IPS DF 6.9 (cell line): ENCODE results near the gene EFCC1.

Source experiments
- DNase-seq: peaks from one replicate; pipeline ENCODE4 v3.0.0-alpha.2; 2013; ENCODE audit warnings: low read depth, low spot score
- H3K27ac ChIP-seq: one replicate; pipeline ENCODE4 v1.5.1; 2013; ENCODE audit warnings: low read length, control low read depth
- H3K27me3 ChIP-seq: 2 replicates; pipeline ENCODE4 v1.6.1; 2013; ENCODE audit warnings: mild to moderate bottlenecking, low read length; ENCODE audit not compliant: control insufficient read depth, insufficient read depth
- H3K36me3 ChIP-seq: 2 replicates; pipeline ENCODE4 v1.6.1; 2013; ENCODE audit warnings: low read length; ENCODE audit not compliant: control insufficient read depth, insufficient read depth
- H3K4me1 ChIP-seq: 2 replicates; pipeline ENCODE4 v1.6.1; 2013; ENCODE audit warnings: low read length; ENCODE audit not compliant: control insufficient read depth, insufficient read depth
- H3K4me3 ChIP-seq: 2 replicates; pipeline ENCODE4 v1.5.1; 2013; ENCODE audit warnings: mild to moderate bottlenecking, low read length
- H3K9me3 ChIP-seq: 2 replicates; pipeline ENCODE4 v1.6.1; 2013; ENCODE audit warnings: low read length, inconsistent platforms; ENCODE audit not compliant: control insufficient read depth, insufficient read depth
- WGBS: extraction: QIAGEN DNeasy Blood & Tissue Kit; methylation state at CpG from one replicate; pipeline ENCODE4 v1.1.7; 2013; ENCODE audit warnings: mixed read lengths, missing lambda C conversion rate; ENCODE audit not compliant: insufficient read length, insufficient coverage; 5-methylcytosine and 5-hydroxymethylcytosine counted together

The EFCC1 gene

DNA sequence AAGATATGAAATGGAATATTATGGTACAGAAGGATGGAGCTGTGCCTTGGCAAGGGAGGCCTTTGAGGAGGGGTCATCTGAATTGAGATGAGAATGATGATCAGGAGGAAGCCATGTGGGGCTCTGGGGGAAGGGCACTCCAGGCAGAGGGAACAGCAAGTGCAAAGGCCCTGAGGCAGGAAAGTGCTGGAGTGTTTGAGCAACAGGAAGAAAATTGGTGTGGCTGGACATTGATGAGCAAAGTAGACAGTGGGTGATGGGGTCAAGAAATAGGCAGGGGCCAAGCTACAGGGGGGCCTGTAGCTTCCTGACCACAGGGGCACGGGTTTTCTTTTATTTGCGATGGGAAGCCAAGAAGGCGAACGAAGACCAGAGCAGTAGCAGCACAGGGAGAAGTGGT, 56.1 kb downstream of the EFCC1 start:
- no peak overlapping the region for H3K27ac ChIP-seq
- H3K4me1 ChIP-seq, result no peaks in the 10 kb centered on the region
- no peaks in the 10 kb centered on the region for H3K36me3 ChIP-seq
- no peaks in the 10 kb centered on the region for H3K27me3 ChIP-seq
- no peak for DNase-seq
- H3K9me3 ChIP-seq, result no peaks in the 10 kb centered on the region
- H3K4me3 ChIP-seq, result no peak overlapping the region
- WGBS, result no CpG with 5 or more reads among the region's 4 CpGs

DNA sequence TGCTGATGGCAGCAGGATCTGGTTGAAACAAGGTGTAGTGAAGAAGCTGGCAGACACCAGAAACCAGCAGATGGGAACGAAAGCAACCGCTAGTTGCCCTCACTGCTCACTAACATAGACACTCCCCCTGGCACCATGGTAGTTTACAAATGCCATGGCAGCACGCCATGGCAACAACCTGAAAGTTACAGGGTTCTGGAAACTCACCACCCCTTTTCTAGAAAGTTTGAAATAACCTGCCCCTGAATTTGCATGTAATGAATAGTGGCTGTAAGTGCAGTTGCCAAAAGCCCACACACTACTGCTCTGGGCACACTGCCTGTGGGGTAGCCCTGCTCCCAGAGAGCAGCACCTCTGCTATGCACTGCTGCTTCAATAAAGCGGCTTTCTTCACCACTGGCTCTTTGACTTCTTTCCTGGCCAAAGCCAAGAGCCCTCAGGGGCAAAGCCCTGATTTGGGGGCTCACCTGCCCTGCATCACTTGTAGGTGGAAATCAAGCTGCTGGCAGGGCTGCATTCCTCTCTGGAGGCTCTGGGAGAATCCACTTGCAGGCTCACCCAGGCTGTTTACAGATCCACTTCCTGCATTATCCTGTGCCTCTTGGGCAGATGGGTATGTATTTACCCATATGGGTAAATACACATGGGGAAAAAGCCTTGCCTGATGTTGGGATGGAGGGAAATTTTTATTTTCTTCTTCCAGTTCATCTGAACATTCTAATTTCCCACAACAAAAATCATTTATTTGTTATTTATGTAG, 57.5 kb downstream of the EFCC1 start:
- Histone ChIP-seq H3K27me3 (no peaks in the 10 kb centered on the region), H3K9me3 (no peaks in the 10 kb centered on the region), H3K4me1 (no peaks in the 10 kb centered on the region), H3K4me3 (no peak overlapping the region), H3K27ac (no peak overlapping the region), H3K36me3 (no peaks in the 10 kb centered on the region)
- WGBS, result no CpG with 5 or more reads among the region's 4 CpGs
- no peak for DNase-seq

DNA sequence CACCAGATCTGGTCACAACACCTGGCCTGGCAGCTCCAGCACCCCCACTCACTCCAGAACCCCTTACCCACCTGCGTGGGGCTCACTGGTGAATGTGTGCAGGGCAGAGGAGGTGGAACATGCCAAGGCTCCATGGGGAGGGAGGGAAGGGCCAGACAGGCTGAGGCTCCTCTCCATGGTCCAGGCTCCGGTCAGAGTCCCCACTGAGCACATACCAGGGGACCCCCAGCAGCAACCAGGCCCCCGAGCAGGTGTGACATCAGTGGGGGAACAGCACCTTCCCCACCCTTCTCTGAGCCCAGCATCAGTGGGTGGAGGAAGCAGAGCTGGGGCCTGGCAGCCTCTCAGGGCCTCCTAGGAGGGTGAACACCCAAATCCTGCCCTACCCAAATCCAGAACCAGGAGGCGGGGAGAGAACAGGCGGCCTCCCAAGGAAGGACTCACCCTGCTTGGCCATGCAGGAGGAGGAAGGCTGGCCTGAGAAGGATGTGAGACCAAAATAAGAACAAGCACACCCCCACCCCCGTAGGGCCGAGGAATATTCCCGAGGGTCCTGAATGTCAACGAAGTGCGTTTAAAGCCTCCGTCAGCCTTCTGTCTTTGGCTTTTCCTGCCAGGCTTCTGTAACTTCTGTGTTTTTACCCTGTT, 58.3 kb downstream of the EFCC1 start:
- no peaks in the 10 kb centered on the region for H3K4me1 ChIP-seq
- no peak for DNase-seq
- no CpG with 5 or more reads among the region's 11 CpGs for WGBS
- H3K4me3 ChIP-seq, result no peak overlapping the region
- no peaks in the 10 kb centered on the region for H3K27me3 ChIP-seq
- no peaks in the 10 kb centered on the region for H3K36me3 ChIP-seq
- H3K27ac ChIP-seq, result no peak overlapping the region
- no peaks in the 10 kb centered on the region for H3K9me3 ChIP-seq

DNA sequence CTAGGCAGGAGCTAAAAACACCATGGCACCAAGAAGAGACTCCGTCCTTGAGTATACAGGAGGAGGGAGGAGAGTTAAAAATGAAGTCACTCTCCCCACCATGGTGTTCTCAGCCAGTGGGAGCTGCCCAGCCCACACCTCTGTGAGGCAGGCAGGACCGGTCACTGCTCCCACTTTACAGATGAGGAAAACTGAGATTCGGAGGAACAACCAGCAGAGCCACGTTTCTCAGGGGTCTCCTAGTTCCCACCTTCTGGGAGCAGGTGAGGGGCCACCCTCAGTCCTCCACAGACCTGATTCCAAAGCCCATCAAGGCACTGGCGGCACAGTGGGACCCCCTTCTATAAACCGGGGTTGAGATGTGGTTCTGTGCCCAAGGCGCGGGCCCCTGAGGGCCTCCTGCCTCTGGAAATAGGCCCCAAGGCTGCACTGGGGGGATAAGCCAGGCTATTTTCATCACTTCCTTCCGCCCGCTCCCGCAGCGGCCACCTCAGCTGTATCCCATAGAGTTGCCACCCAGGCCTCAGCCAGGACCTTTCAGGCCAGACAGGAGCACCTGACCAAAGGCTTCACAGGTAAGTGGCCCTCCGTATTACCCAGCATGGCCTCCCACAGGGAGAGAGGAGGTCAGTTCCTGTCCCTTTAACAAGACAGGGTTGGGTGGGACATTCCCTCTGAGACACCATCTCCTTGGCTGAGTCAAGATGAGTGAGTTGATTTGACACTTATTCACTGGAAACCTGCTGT, 59.3 kb downstream of the EFCC1 start, which contains the start of gene GP9:
TSS of gene GP9 (plus strand) at position 504 of the 747 bp plus-strand sequence. CDS start 961 bp downstream, outside the sequence.
- DNase-seq, result no peak
- Histone ChIP-seq H3K4me1 (no peaks in the 10 kb centered on the region), H3K27me3 (no peaks in the 10 kb centered on the region), H3K27ac (no peak within 1 kb of the TSS), H3K9me3 (no peaks in the 10 kb centered on the region), H3K36me3 (no peaks in the 10 kb centered on the region), H3K4me3 (no peak within 1 kb of the TSS)
- no CpG with 5 or more reads among the region's 13 CpGs for WGBS

DNA sequence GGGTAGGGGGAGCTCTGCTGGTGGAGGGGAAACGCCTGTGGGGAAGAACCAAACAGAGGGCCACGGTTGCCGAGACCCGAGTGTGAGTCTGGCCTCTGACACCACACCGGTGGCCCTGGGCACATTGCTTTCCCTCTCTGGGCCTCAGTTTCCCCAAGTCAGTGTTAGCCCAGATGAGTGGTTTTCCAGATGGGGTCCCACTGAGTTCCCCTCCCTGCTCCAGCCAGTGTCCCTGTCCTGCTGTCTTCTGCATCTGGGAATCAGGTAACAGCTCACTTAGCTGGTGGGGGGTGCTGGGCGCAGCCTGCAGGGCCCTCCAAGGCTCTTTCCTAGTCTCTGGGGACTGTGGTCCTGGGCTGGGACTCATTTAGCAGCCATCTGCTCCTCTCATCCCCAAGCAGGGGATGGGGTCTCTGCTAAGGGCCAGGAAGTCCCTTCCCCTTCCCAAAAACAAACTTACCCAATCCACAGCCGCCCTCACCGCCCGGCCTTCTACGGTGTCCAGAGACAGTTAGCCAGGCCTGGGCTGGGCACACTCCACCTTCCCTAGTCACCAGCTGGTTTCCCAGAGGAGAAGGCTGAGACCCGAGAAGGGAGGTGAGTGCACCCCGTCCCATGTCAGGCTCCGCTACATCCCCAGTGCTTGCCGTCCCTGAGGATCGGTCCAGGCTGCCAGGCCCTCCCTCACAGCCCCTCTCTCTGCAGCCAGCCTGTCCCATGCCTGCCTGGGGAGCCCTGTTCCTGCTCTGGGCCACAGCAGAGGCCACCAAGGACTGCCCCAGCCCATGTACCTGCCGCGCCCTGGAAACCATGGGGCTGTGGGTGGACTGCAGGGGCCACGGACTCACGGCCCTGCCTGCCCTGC, 60.2 kb downstream of the EFCC1 start:
- Histone ChIP-seq H3K27me3 (no peaks in the 10 kb centered on the region), H3K4me3 (no peak overlapping the region), H3K27ac (no peak overlapping the region), H3K36me3 (no peaks in the 10 kb centered on the region), H3K4me1 (no peaks in the 10 kb centered on the region), H3K9me3 (no peaks in the 10 kb centered on the region)
- no peak for DNase-seq
- no CpG with 5 or more reads among the region's 19 CpGs for WGBS

DNA sequence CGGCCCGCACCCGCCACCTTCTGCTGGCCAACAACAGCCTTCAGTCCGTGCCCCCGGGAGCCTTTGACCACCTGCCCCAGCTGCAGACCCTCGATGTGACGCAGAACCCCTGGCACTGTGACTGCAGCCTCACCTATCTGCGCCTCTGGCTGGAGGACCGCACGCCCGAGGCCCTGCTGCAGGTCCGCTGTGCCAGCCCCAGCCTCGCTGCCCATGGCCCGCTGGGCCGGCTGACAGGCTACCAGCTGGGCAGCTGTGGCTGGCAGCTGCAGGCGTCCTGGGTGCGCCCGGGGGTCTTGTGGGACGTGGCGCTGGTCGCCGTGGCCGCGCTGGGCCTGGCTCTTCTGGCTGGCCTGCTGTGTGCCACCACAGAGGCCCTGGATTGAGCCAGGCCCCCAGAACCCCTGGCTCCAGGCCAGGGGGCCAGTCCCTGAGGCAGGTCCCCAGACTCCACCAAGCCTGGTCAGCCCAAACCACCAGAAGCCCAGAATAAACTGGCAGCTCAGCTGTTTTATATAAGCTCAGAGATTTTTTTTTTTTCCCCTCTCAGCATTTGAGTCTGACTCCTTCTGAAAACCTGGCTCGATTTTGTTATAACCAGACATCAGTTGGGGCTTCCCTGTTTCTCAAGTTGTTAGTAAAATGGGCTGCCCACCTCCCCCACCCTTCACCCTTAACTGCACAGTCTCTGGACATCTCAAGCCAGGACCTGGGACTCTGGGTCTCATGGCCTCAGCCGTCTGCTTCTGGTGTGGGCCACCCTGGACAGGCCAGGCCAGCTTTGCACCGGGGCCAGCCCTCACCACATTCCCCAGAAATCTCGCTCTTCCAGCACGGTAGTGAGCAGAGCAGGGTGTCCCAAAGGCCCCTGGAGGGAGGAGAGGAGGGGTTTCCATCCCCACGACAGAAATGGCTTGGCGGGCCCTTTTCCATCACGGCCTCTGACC, 61.1 kb downstream of the EFCC1 start:
- Histone ChIP-seq H3K4me3 (no peak overlapping the region), H3K27ac (no peak overlapping the region), H3K27me3 (no peaks in the 10 kb centered on the region), H3K4me1 (no peaks in the 10 kb centered on the region), H3K9me3 (no peaks in the 10 kb centered on the region), H3K36me3 (no peaks in the 10 kb centered on the region)
- no peak for DNase-seq
- no CpG with 5 or more reads among the region's 32 CpGs for WGBS

DNA sequence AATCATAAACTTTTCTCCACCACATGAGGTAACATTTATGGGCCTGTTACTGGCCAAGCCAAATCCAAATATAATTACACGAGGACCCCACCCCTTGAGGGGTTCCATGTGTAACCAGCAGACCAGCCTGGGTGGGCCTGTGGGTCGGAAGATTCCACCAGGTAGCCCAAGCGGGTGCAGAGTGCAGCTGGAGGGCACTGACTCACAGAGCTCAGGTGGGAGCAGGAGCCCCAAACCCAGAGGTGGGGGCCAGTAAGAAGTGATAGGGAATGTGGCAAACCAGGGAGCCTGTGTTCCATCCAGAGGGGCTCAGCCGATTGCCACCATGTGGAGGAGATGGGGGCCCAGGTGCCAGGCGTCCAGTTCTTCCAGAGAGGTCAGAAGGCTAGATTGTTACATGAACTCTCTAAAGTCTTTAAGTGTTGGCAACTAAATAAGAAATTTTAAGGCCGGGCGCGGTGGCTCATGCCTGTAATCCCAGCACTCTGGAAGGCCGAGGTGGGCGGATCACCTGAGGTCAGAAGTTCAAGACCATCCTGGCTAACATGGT, 62.1 kb downstream of the EFCC1 start:
- H3K27me3 ChIP-seq, result no peaks in the 10 kb centered on the region
- no peak overlapping the region for H3K4me3 ChIP-seq
- no peaks in the 10 kb centered on the region for H3K36me3 ChIP-seq
- WGBS, result no CpG with 5 or more reads among the region's 10 CpGs
- DNase-seq, result no peak
- no peaks in the 10 kb centered on the region for H3K9me3 ChIP-seq
- H3K27ac ChIP-seq, result no peak overlapping the region
- H3K4me1 ChIP-seq, result no peaks in the 10 kb centered on the region

DNA sequence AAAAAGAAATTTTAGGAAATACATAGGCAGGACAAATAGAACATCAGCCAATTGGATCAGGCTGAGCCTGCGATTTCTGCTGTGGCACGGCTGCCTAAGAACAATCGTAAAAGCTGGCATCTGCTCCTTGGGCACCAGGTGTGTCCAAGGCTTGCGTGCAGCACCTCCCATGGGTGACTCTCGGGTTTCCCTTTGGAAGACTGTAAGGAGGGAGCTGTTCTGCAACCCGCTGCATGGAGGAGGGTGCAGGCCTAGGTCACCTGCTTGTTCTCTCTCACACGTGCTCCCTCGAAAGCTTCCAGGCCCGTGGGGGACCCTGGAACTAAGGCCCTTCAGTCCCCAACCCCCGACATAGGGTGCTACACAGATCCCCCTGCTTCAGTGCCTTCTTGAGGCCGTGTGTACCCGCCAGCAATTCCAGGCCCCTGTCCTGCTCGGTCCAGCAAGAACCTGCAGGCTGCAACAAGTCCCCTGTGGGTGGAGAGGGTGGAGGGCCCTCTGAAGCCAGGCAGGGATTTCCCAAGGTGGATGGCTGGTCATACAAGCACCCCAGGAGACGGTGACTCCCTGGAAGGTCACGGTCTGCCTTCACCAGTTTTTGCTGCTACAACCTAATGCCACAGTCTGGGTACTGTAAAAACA, 62.9 kb downstream of the EFCC1 start:
- Histone ChIP-seq H3K27me3 (no peaks in the 10 kb centered on the region), H3K36me3 (no peaks in the 10 kb centered on the region), H3K4me1 (no peaks in the 10 kb centered on the region), H3K9me3 (no peaks in the 10 kb centered on the region), H3K4me3 (no peak overlapping the region), H3K27ac (no peak overlapping the region)
- DNase-seq, result no peak
- no CpG with 5 or more reads among the region's 15 CpGs for WGBS
